ENCODE measurements around the gene SUGCT. TPM values are rescaled to one million over a fixed set of nuclear protein-coding genes. Genes with fewer than 3 reads are reported as not detected.

Gene SUGCT
- total RNA-seq, 1 donor from 2014 or later: 0.79 TPM

GRCh38 chr7:40715053-40715430 lies 580.2 kb downstream of the SUGCT start:
- peak in 1 of 2 donors; percentile 14 for DNase-seq (ENCODE audit: low read depth in 2 of 2)

DNA sequence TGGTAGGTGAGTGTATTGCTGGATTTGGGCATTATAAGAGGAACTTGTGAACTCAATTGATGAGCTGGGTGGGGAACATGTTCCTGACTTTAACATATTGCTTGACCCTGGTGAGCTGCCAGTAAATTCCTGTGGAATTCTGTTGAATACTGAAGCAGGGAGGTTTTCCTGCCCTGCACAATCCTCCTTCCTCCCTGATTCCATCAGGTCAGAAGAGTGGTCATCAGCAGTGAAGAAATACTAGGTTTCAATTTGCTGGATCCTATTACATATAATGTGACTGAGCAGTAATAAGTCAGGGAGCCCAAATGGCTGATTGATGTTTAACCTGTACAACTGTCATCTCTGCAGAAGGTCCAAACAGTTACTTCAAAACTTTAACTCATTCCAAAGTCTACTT lies 581.2 kb downstream of the SUGCT start:
- DNase-seq (ENCODE audit: low read depth in 2 of 2): peak; percentile 11 to 14

DNA sequence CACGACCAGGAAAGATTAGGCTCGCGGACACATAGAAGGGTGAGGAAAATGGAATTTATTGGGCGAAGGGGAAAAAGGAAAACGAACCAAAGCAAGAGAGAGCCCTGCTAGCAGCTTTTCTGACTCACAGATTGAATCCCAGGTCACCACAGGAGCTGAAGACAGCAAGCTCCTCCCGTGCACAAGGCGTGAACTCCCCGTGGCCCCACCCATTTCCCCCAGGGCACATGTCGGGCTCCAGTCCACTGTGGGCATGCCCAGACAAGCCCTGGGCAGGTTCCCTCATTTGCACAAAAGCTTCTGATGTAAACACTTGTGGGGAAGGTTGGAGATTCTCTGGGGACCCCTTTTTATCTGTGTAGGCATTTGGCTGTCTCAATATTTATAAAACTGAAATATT lies 582.4 kb downstream of the SUGCT start:
- peak; percentile 71 to 91 for DNase-seq (ENCODE audit: low read depth in 2 of 2)

DNA sequence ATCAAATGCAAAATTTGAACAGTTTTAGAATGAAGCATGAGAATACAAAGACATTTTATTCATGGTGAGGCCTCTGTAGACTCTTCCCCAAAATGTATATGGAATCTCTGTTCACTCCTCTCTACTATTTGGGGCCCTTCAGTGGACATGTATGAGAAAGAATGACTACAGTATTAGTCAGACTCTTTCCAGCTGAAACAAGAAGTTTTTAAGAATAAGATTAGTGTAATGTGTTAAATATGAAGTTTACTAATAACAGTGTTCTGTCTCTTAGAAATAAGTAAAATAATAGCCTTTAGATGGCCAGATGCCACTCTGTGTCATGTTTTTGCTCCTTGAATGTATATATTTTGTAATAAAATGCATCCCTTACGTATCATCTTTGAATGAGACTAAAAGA lies 585.6 kb downstream of the SUGCT start:
- no peak for DNase-seq (ENCODE audit: low read depth in 2 of 2)

GRCh38 chr7:40721342-40721949 lies 586.6 kb downstream of the SUGCT start:
- no peak for DNase-seq (ENCODE audit: low read depth in 2 of 2)

GRCh38 chr7:40722242-40722641 lies 587.4 kb downstream of the SUGCT start:
- DNase-seq (ENCODE audit: low read depth in 2 of 2): no peak

DNA sequence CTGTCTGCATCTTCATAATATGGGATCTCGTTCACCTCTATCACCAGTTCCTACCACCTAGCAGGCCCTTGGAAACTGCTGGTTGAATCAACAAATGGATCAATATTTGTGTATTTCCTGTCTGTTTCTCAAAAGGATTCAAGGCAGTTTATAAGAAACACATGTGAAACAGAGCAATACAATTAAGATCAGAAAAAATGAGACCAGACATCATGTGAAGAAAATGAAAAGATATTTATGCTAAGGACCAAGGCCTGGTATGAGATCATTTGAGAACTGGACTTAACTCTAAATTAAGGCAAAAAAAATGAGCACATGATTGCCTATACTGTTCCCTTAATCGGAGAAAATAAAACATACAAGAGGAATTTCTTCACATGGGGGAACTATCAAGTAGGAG lies 589.0 kb downstream of the SUGCT start:
- no peak for DNase-seq (ENCODE audit: low read depth in 2 of 2)

- DNase-seq (ENCODE audit: low read depth in 2 of 2): no peak
These were observed 591.8 kb downstream of the SUGCT start for GRCh38 chr7:40726559-40726958.

- DNase-seq (ENCODE audit: low read depth in 2 of 2): no peak
These were observed 598.3 kb downstream of the SUGCT start for GRCh38 chr7:40733114-40733513.

DNA sequence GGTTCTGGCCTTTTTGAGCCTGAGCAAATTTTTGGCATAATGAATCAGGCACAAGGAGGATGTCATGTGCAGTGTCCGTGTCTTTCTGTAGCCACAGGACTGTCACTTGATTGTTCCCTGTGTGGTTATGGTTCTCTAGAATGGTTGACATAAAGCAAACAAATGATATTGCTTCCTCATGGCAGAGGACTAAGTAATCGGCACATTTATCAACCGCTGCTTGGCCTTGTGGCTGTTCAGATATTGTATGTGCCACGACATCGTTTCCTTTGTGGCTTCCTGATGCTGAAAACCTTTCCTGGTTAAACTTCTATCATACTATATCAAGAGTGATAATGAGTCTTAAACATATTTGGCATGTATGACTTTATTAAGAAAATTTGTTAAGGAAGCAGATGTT lies 598.8 kb downstream of the SUGCT start:
- peak; percentile 6 to 80 for DNase-seq (ENCODE audit: low read depth in 2 of 2)

- no peak for DNase-seq (ENCODE audit: low read depth in 2 of 2)
These were observed 604.5 kb downstream of the SUGCT start for GRCh38 chr7:40739257-40739656.

DNA sequence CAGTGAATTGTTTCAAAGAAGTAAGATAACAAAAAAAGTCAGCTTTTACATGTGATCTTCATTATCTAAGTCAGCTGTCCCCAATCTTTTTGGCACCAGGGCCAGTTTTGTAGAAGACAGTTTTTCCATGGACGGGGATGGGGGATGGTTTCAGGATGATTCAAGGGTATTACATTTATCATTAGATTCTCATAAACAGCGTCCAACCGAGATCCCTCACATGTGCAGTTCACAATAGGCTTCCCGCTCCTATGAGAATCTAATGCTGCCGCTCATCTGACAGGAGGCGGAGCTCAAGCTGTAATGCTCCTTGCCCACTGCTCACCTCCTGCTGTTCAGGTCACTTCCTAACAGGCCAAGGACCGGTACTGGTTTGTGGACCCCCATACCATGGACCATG lies 607.5 kb downstream of the SUGCT start:
- no peak for DNase-seq (ENCODE audit: low read depth in 2 of 2)

GRCh38 chr7:40746841-40747556 lies 612.2 kb downstream of the SUGCT start:
- DNase-seq (ENCODE audit: low read depth in 2 of 2): no peak

- no peak for DNase-seq (ENCODE audit: low read depth in 2 of 2)
These were observed 613.1 kb downstream of the SUGCT start for GRCh38 chr7:40747856-40748255.

DNA sequence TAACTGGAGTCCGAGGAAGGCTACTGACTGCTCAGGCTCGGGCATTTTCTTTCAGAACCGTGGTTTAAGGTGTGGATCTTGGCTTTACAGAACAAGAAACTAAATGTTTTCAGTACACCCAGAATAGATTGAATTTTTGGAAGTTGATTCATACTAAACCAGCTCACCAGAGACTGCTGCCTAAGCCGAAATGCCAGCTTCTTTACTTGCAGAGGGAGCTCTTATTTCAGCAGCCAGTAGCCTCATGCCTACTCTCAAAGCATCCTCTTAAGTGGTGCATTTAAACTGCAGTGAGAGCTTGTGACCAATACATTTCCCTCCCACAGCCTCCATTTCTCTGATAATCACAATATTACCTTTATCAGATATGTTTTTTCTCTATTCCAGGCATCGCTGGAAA lies 615.1 kb downstream of the SUGCT start:
- no peak for DNase-seq (ENCODE audit: low read depth in 2 of 2)

DNA sequence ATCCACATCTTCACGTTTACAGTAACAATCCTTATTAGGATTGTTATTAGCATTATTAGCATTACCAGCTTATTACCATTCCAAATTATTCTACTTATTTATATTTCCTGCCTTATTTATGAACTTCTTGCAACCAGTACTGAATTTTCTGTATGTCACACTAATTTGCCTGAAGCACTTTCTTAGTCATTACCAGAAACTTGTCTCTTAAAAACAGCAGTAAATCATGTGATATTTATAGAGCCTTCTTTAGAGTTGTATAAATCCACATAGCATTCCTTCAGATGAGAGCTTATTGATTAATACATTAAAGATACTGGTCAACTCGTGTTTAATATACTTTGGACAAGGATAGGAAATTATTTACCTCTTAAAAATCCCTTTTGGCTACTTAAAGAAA lies 618.6 kb downstream of the SUGCT start:
- no peak for DNase-seq (ENCODE audit: low read depth in 2 of 2)

DNA sequence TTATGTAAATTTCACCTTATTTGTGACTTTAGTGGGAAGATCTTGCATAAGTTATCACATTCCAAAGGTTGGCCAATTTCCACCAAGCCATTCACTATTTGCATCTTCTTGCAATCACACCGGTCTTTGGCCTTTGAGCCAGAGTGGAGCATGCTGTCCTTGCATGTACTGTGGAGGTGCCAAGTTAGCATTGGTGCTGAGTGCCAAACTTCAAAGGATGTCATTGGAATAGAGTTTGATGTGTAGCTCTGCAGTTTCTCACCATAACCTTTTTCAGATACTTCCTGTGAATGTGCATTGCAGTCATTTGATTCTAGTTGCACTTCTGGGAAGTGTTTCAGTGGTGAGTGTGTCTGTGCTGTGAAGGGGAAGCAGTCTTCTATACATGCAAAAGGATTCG lies 620.6 kb downstream of the SUGCT start:
- DNase-seq (ENCODE audit: low read depth in 2 of 2): no peak

- DNase-seq (ENCODE audit: low read depth in 2 of 2): no peak
These were observed 622.3 kb downstream of the SUGCT start for GRCh38 chr7:40757109-40757508.

- DNase-seq (ENCODE audit: low read depth in 2 of 2): no peak
These were observed 623.8 kb downstream of the SUGCT start for GRCh38 chr7:40758590-40758989.

DNA sequence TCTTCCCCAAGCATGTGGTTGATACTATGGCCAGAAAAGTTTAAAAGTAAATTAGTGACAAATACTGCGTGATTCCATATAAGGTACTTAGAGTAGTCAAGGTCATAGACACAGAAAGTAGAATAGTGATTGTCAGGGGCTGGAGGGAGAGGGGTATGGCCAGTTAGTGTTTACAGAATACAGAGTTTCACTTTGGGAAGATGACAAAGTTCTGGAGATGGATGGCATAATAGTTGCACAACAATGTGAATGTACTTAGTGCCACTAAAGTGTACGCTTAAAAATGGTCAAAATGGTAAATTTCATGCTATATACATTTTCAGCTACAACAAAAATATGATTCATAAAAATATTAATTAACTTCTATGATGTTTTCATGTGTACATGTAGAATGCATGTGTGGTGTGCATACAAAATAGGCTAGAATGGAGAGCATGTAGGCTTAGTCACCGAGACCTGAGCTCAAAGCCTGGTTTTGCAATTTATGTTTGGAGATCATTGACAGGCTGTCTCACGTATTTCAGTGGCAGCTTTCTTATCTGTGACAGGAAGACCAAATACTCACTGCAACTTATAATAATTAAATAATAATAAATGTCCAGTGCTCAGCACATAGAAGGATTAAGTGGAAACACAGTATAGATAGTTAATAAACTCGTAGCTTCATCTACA lies 625.6 kb downstream of the SUGCT start:
- no peak for DNase-seq (ENCODE audit: low read depth in 2 of 2)

- no peak for DNase-seq (ENCODE audit: low read depth in 2 of 2)
These were observed 626.2 kb downstream of the SUGCT start for GRCh38 chr7:40760987-40761386.

- no peak for DNase-seq (ENCODE audit: low read depth in 2 of 2)
These were observed 627.2 kb downstream of the SUGCT start for GRCh38 chr7:40761762-40762560.

All from lung microvascular endothelial cell (primary cell).